Measurements from ENCODE around the gene IBA57. TPM values are rescaled to one million over a fixed set of nuclear protein-coding genes. Genes with fewer than 3 reads are reported as not detected.
A peak's percentile ranks its signal among the peaks of the same experiment; 100 is the strongest.

Gene IBA57
- total RNA-seq, 3 donors from 2014 or later: 11.5 to 12.9 (median 11.8) TPM

- Histone ChIP-seq H3K4me1 (ENCODE audit: low read depth) (no peaks in the 10 kb centered on the region), H3K36me3 (ENCODE audit: low read depth) (no peaks in the 10 kb centered on the region), H3K9me3 (no peaks in the 10 kb centered on the region), H3K4me3 (no peak within 1 kb of the TSS)
- ATAC-seq (peak; percentile 27), DNase-seq (peak in 2 of 3 donors; percentile 44 to 56)
- intact Hi-C loops (cut with DNase I, micrococcal nuclease): no loop called here
- no peak for TF ChIP-seq CTCF (IDR thresholded peaks at IDR 0.05)
Observed at GRCh38 chr1:228149406-228150119, 16.0 kb upstream of the IBA57 start, which contains the start of gene GJC2. Gene GJC2 (plus strand): TSS chr1:228149930. CDS start chr1:228157759, 7,829 bp downstream.

- no peak for TF ChIP-seq CTCF (IDR thresholded peaks at IDR 0.05)
- ATAC-seq: peak; percentile 2
- Histone ChIP-seq H3K36me3 (ENCODE audit: low read depth) (no peaks in the 10 kb centered on the region), H3K4me3 (no peak overlapping the region), H3K4me1 (ENCODE audit: low read depth) (no peaks in the 10 kb centered on the region), H3K9me3 (no peaks in the 10 kb centered on the region)
- no peak for DNase-seq
- intact Hi-C loops (cut with DNase I, micrococcal nuclease): no loop called here
Observed at GRCh38 chr1:228150120-228150460, 15.5 kb upstream of the IBA57 start.

- Histone ChIP-seq H3K36me3 (ENCODE audit: low read depth) (no peaks in the 10 kb centered on the region), H3K9me3 (no peaks in the 10 kb centered on the region), H3K4me3 (no peak overlapping the region), H3K4me1 (ENCODE audit: low read depth) (no peaks in the 10 kb centered on the region)
- no peak for TF ChIP-seq CTCF (IDR thresholded peaks at IDR 0.05)
- peak in 2 of 3 donors; percentile 57 to 70 for DNase-seq
- peak; percentile 33 for ATAC-seq
- intact Hi-C loops (cut with DNase I, micrococcal nuclease): no loop called here
Observed at GRCh38 chr1:228150461-228151179, 15.0 kb upstream of the IBA57 start.

GRCh38 chr1:228151180-228151925, 14.3 kb upstream of the IBA57 start:
- Histone ChIP-seq H3K4me3 (no peak overlapping the region), H3K4me1 (ENCODE audit: low read depth) (no peaks in the 10 kb centered on the region), H3K9me3 (no peaks in the 10 kb centered on the region), H3K36me3 (ENCODE audit: low read depth) (no peaks in the 10 kb centered on the region)
- ATAC-seq: peak; percentile 3
- no peak for TF ChIP-seq CTCF (IDR thresholded peaks at IDR 0.05)
- intact Hi-C loops (cut with DNase I, micrococcal nuclease): no loop called here
- no peak for DNase-seq

GRCh38 chr1:228152097-228152917, 13.3 kb upstream of the IBA57 start:
- ATAC-seq: no peak

More at GRCh38 chr1:228152097-228152917, 13.3 kb upstream of the IBA57 start:
- H3K4me1 ChIP-seq (ENCODE audit: low read depth): no peaks in the 10 kb centered on the region
- DNase-seq: peak in 1 of 3 donors; percentile 45
- H3K36me3 ChIP-seq (ENCODE audit: low read depth): no peaks in the 10 kb centered on the region
- H3K9me3 ChIP-seq: no peaks in the 10 kb centered on the region
- intact Hi-C loops (cut with DNase I, micrococcal nuclease): no loop called here
- no peak for TF ChIP-seq CTCF (IDR thresholded peaks at IDR 0.05)
- H3K4me3 ChIP-seq: no peak overlapping the region

Measured in mucosa of descending colon (tissue), 3 donors.